Hepatocyte (in vitro differentiated cells): ENCODE measurements around the gene BCAR1. TPM values are rescaled to one million over a fixed set of nuclear protein-coding genes. Genes with fewer than 3 reads are reported as not detected.

Experiments used
- DNase-seq: peaks from one replicate; pipeline ENCODE4 v3.0.0-alpha.2; 2016; ENCODE audit warnings: low spot score
- H2AFZ ChIP-seq: fragments of 200-600 bp; sonication (generic); 2 replicates; pipeline ENCODE4 v1.6.0; 2016; ENCODE audit warnings: antibody characterized with exemption, mild to moderate bottlenecking
- H3K27ac ChIP-seq: fragments of 200-600 bp; sonication (generic); 2 replicates; pipeline ENCODE4 v1.5.1; 2016; ENCODE audit warnings: mild to moderate bottlenecking
- H3K27me3 ChIP-seq: fragments of 200-600 bp; sonication (generic); 2 replicates; pipeline ENCODE4 v1.6.1; 2016
- H3K36me3 ChIP-seq: fragments of 200-600 bp; sonication (generic); replicated peaks from 2 replicates; pipeline ENCODE4 v1.5.1; 2016; ENCODE audit warnings: low read depth; ENCODE audit not compliant: insufficient read depth
- H3K4me1 ChIP-seq: fragments of 200-600 bp; sonication (generic); 2 replicates; pipeline ENCODE4 v1.5.1; 2016; ENCODE audit warnings: mild to moderate bottlenecking, moderate library complexity; ENCODE audit not compliant: insufficient read depth
- H3K4me2 ChIP-seq: fragments of 200-600 bp; sonication (generic); 2 replicates; pipeline ENCODE4 v1.6.0; 2016
- H3K4me3 ChIP-seq: fragments of 200-600 bp; sonication (generic); 2 replicates; pipeline ENCODE4 v1.5.1; 2016; ENCODE audit warnings: mild to moderate bottlenecking
- H3K79me2 ChIP-seq: fragments of 200-600 bp; sonication (generic); 2 replicates; pipeline ENCODE4 v1.6.0; 2017; ENCODE audit warnings: mild to moderate bottlenecking
- H3K9me2 ChIP-seq: fragments of 200-600 bp; sonication (generic); replicated peaks from 2 replicates; pipeline ENCODE4 v1.6.0; 2017; ENCODE audit warnings: mild to moderate bottlenecking; ENCODE audit not compliant: insufficient read depth
- H3K9me3 ChIP-seq: fragments of 200-600 bp; sonication (generic); 2 replicates; pipeline ENCODE4 v1.5.1; 2016; ENCODE audit warnings: low read depth, mild to moderate bottlenecking
- H4K20me1 ChIP-seq: fragments of 200-600 bp; sonication (generic); 2 replicates; pipeline ENCODE4 v1.6.0; 2016; ENCODE audit warnings: mild to moderate bottlenecking; ENCODE audit not compliant: insufficient read depth, poor library complexity, severe bottlenecking
- EZH2 ChIP-seq: fragments of 200-600 bp; sonication (generic); IDR thresholded peaks from 2 replicates; pipeline ENCODE4 v1.6.1; 2016; ENCODE audit warnings: antibody characterized with exemption, mild to moderate bottlenecking, borderline replicate concordance
- EZH2phosphoT487 ChIP-seq: fragments of 200-600 bp; sonication (generic); IDR thresholded peaks from one replicate; pipeline ENCODE4 v1.6.1; 2018; ENCODE audit warnings: antibody characterized with exemption, mild to moderate bottlenecking, low read depth, moderate library complexity; ENCODE audit not compliant: unreplicated experiment, severe bottlenecking
- WGBS: methylation state at CpG from one replicate; pipeline ENCODE4 v1.1.6; 2016; ENCODE audit warnings: low lambda C conversion rate; ENCODE audit errors: missing lambda C conversion rate; 5-methylcytosine and 5-hydroxymethylcytosine counted together
- polyA plus RNA-seq: library from polyadenylated mRNA; unstranded; fragments of >200 nt; fragmentation: Nextera tagmentation; extraction: Ambion mirVana; gene quantifications from 2 replicates; pipeline ENCODE4 v1.2.1, GENCODE V29; 2016
- total RNA-seq: library from RNA; depleted of rRNA; stranded (reverse); fragments of >200 nt; gene quantifications from 2 replicates; pipeline ENCODE4 v1.2.3, GENCODE V29; 2014
- TF ChIP-seq, protein P1 (sequence below): fragments of 200-600 bp; sonication (generic); IDR thresholded peaks from 2 replicates; pipeline ENCODE4 v1.5.1; 2016; ENCODE audit warnings: antibody characterized with exemption, mild to moderate bottlenecking; ENCODE audit not compliant: poor library complexity

The BCAR1 gene
- total and polyA plus RNA-seq, 2 experiments from 2014 or later: 77.3 to 112 TPM

- H3K4me2 ChIP-seq: no peak overlapping the region
- H2AFZ ChIP-seq: no peak overlapping the region
- H3K79me2 ChIP-seq: peaks cover 20% of the 10 kb centered on the region
- no peak for DNase-seq
- H4K20me1 ChIP-seq: peaks cover 15% of the 10 kb centered on the region
- no peaks in the 10 kb centered on the region for H3K9me2 ChIP-seq
- no peaks in the 10 kb centered on the region for H3K27me3 ChIP-seq
- no peak overlapping the region for H3K4me3 ChIP-seq
- no peaks in the 10 kb centered on the region for H3K9me3 ChIP-seq
- TF ChIP-seq EZH2phosphoT487: no peak
- TF ChIP-seq, protein P1, sequence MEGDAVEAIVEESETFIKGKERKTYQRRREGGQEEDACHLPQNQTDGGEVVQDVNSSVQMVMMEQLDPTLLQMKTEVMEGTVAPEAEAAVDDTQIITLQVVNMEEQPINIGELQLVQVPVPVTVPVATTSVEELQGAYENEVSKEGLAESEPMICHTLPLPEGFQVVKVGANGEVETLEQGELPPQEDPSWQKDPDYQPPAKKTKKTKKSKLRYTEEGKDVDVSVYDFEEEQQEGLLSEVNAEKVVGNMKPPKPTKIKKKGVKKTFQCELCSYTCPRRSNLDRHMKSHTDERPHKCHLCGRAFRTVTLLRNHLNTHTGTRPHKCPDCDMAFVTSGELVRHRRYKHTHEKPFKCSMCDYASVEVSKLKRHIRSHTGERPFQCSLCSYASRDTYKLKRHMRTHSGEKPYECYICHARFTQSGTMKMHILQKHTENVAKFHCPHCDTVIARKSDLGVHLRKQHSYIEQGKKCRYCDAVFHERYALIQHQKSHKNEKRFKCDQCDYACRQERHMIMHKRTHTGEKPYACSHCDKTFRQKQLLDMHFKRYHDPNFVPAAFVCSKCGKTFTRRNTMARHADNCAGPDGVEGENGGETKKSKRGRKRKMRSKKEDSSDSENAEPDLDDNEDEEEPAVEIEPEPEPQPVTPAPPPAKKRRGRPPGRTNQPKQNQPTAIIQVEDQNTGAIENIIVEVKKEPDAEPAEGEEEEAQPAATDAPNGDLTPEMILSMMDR: no peak
- no peak for TF ChIP-seq EZH2
- H3K36me3 ChIP-seq: no peaks in the 10 kb centered on the region
- WGBS: 83% methylated on average over 11 of the region's 11 CpGs
- H3K4me1 ChIP-seq: no peaks in the 10 kb centered on the region
- no peak overlapping the region for H3K27ac ChIP-seq
Observed at GRCh38 chr16:75231570-75231969, 19.9 kb downstream of the BCAR1 start.

- H3K4me1 ChIP-seq: no peaks in the 10 kb centered on the region
- TF ChIP-seq, protein P1: no peak
- TF ChIP-seq EZH2 (no peak), EZH2phosphoT487 (no peak)
- WGBS: 94% methylated on average over 9 of the region's 9 CpGs
Observed at GRCh38 chr16:75230471-75231110, 20.8 kb downstream of the BCAR1 start.

GRCh38 chr16:75229172-75230031 lies 22.0 kb downstream of the BCAR1 start:
- Histone ChIP-seq H3K4me1 (no peaks in the 10 kb centered on the region), H3K27ac (no peak overlapping the region), H3K27me3 (no peaks in the 10 kb centered on the region), H3K4me2 (no peak overlapping the region), H3K9me2 (no peaks in the 10 kb centered on the region), H3K36me3 (no peaks in the 10 kb centered on the region), H2AFZ (no peak overlapping the region), H3K4me3 (no peak overlapping the region), H4K20me1 (peaks cover 12% of the 10 kb centered on the region), H3K79me2 (peaks cover 19% of the 10 kb centered on the region), H3K9me3 (no peaks in the 10 kb centered on the region)
- no peak for DNase-seq
- WGBS: 96% methylated on average over 48 of the region's 48 CpGs
- TF ChIP-seq EZH2: no peak
- TF ChIP-seq, protein P1: no peak
- no peak for TF ChIP-seq EZH2phosphoT487

More at GRCh38 chr16:75230471-75231110, 20.8 kb downstream of the BCAR1 start:
- no peaks in the 10 kb centered on the region for H3K36me3 ChIP-seq
- no peaks in the 10 kb centered on the region for H3K9me3 ChIP-seq
- H3K9me2 ChIP-seq: no peaks in the 10 kb centered on the region
- peaks cover 20% of the 10 kb centered on the region for H3K79me2 ChIP-seq
- H2AFZ ChIP-seq: no peak overlapping the region
- no peak overlapping the region for H3K4me2 ChIP-seq
- H3K27me3 ChIP-seq: no peaks in the 10 kb centered on the region
- peaks cover 15% of the 10 kb centered on the region for H4K20me1 ChIP-seq
- no peak for DNase-seq
- no peak overlapping the region for H3K27ac ChIP-seq
- H3K4me3 ChIP-seq: no peak overlapping the region
